Peyer's patch (tissue), 4 donors: ENCODE data around the gene BAIAP2L2. TPM values are rescaled to one million over a fixed set of nuclear protein-coding genes. Genes with fewer than 3 reads are reported as not detected.
A peak's percentile ranks its signal among the peaks of the same experiment; 100 is the strongest.

ENCODE experiments used
- DNase-seq, 3 donors: peaks; one replicate each; pipeline ENCODE4 v3.0.0-alpha.2; 2017 to 2019
- H3K27ac ChIP-seq, 4 donors: fragments of 200-600 bp; sonication (generic); one replicate each; pipeline ENCODE4 v1.5.1; 2016 to 2019
- H3K27me3 ChIP-seq, 2 donors: fragments of 200-600 bp; sonication (generic); one replicate each; pipeline ENCODE4 v1.5.1; 2019
- H3K36me3 ChIP-seq, 3 donors: fragments of 200-600 bp; sonication (generic); one replicate each; pipeline ENCODE4 v1.5.1; 2016 to 2019
- H3K4me1 ChIP-seq, 4 donors: fragments of 200-600 bp; sonication (generic); one replicate each; pipeline ENCODE4 v1.5.1; 2016 to 2019
- H3K4me3 ChIP-seq, 4 donors: fragments of 200-600 bp; sonication (generic); 1 replicate in 3 of 4; 2 replicates in 1 of 4; pipeline ENCODE4 v1.5.1; 2016 to 2019; ENCODE audit warnings: mild to moderate bottlenecking in 1 of 4
- H3K9me3 ChIP-seq, 4 donors: fragments of 200-600 bp; sonication (generic); one replicate each; pipeline ENCODE4 v1.5.1; 2016 to 2019; ENCODE audit warnings: mild to moderate bottlenecking in 1 of 4
- CTCF ChIP-seq, 6 experiments: fragments of 450-650 bp in 4 of 6; fragments of 200-600 bp in 2 of 6; sonication (generic) in 1 of 6; IDR thresholded peaks; one replicate each; pipeline ENCODE4 v1.5.1; 2017 to 2019; ENCODE audit warnings: antibody characterized with exemption in 6 of 6, mild to moderate bottlenecking in 3 of 6, moderate library complexity in 1 of 6
- POLR2A ChIP-seq, 2 donors: fragments of 450-650 bp; IDR thresholded peaks; one replicate each; pipeline ENCODE4 v1.5.1; 2017; ENCODE audit warnings: antibody characterized with exemption in 2 of 2, mild to moderate bottlenecking in 2 of 2, moderate library complexity in 2 of 2
- total RNA-seq, 4 donors: library from RNA; depleted of rRNA; stranded (reverse); fragments of >200 nt; gene quantifications; one replicate each; pipeline ENCODE4 v1.1.0, GENCODE V29; 2016

Gene BAIAP2L2
- total RNA-seq, 4 donors from 2014 or later: 83.3 to 421 (median 306) TPM

GRCh38 chr22:38106814-38107578 is 3.5 kb downstream of the BAIAP2L2 start:
- TF ChIP-seq CTCF (IDR thresholded peaks at IDR 0.05) (no peak), POLR2A (IDR thresholded peaks at IDR 0.05) (no peak)
- Histone ChIP-seq H3K27me3 (no peaks in the 10 kb centered on the region), H3K27ac (peak overlapping the region in 2 of 4 donors; percentile 5 to 97), H3K4me3 (no peak overlapping the region), H3K36me3 (peaks cover 0 to 6% (median 0%) of the 10 kb centered on the region in 3 donors), H3K9me3 (no peaks in the 10 kb centered on the region), H3K4me1 (peaks cover 0 to 26% (median 0%) of the 10 kb centered on the region in 4 donors)
- no peak for DNase-seq

DNA sequence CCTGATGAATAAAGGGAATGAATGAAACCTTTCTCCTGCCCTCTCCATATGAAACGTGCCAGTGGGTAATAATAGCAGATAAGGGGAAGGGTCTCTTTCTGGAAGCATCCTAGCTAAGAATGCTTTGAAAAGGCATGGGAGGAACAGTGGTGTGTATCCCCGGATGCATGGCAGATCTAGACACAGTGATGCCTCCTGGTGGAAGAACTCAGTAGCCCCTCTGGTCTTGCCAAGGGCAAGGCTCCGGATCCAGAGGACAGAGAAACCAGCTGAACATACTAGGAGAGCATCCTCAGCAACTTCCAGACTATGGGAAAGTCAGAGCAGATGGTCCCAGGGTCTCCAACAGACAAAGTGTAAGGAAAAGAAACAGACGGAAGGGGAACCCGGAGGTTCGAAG is 6.4 kb downstream of the BAIAP2L2 start:
- DNase-seq: no peak
- H3K36me3 ChIP-seq: peaks cover 0 to 16% (median 0%) of the 10 kb centered on the region in 3 donors
- H3K4me1 ChIP-seq: peaks cover 0 to 19% (median 0%) of the 10 kb centered on the region in 4 donors
- no peak overlapping the region for H3K27ac ChIP-seq
- H3K4me3 ChIP-seq: no peak overlapping the region
- H3K27me3 ChIP-seq: no peaks in the 10 kb centered on the region
- no peak for TF ChIP-seq POLR2A (IDR thresholded peaks at IDR 0.05)
- peak in 3 of 6 experiments; percentile 18 to 34 (median 22) for TF ChIP-seq CTCF (IDR thresholded peaks at IDR 0.05)
- H3K9me3 ChIP-seq: no peaks in the 10 kb centered on the region

DNA sequence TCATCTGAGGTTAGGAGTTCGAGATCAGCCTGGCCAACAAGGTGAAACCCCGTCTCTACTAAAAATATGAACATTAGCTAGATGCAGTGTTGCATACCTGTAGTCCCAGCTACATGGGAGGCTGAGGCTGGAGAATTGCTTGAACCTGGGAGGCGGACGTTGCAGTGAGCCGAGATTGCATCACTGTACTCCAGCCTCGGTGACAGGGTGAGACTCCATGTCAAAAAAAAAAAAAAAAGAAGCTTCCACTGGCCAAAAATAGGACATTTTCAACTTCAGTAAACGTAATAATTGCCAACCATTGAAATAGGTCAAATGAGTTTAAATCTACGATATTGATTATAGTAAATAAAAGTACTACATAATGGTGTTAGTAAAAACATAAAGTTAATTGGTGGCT is 6.8 kb downstream of the BAIAP2L2 start:
- H3K4me3 ChIP-seq: no peak overlapping the region
- TF ChIP-seq POLR2A (IDR thresholded peaks at IDR 0.05): no peak
- DNase-seq: no peak
- peaks cover 0 to 19% (median 0%) of the 10 kb centered on the region in 3 donors for H3K36me3 ChIP-seq
- peaks cover 0 to 19% (median 0%) of the 10 kb centered on the region in 4 donors for H3K4me1 ChIP-seq
- no peaks in the 10 kb centered on the region for H3K27me3 ChIP-seq
- no peak overlapping the region for H3K27ac ChIP-seq
- H3K9me3 ChIP-seq: no peaks in the 10 kb centered on the region

DNA sequence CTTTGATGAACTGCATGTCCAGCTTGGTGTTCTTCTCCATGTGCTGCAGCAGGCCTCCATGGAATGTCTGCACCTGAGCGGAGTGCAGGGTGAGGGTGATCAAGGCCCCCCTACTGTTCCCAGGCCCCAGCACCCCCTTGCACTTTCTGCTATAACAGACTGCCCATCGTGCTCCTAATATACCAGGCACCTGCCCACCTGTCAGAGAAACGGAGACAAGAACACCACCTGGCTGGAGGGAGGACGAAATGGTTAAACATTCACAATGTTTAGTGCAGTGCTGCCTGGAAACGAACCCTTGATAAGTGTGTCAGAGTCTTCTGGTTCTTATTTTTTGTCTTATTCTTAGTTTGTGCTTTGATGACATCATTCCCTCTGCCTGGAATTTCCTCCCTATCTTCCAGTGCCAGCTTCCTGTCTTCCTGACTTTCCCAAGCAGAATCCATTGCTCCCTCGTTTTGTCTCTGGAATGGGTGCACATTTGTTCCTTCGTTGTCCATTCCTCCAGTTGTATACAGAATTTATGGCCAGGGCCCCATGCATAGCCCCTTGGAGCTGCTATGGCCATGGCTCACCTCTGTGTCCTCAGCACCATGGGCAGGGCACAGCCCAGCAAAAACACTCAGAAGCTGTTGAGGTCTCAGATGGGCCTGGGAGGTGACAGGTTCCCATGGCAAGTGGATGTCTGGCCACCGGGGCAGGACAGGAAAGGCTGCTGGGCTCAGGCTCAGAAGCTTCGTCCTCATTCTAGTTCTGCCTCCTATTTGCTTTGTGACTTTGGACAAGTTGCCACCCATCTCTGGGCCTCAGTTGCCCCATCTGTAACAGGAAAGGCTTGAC is 11.9 kb downstream of the BAIAP2L2 start:
- Histone ChIP-seq H3K36me3 (peaks cover 0 to 54% (median 0%) of the 10 kb centered on the region in 3 donors), H3K27me3 (no peaks in the 10 kb centered on the region), H3K4me3 (no peak overlapping the region), H3K9me3 (no peaks in the 10 kb centered on the region), H3K4me1 (peaks cover 0 to 7% (median 0%) of the 10 kb centered on the region in 4 donors), H3K27ac (no peak overlapping the region)
- DNase-seq: peak in 1 of 3 donors; percentile 32
- TF ChIP-seq POLR2A (IDR thresholded peaks at IDR 0.05): no peak
- TF ChIP-seq CTCF (IDR thresholded peaks at IDR 0.05): no peak

- no peak overlapping the region for H3K27ac ChIP-seq
- H3K4me1 ChIP-seq: peaks cover 0 to 7% (median 0%) of the 10 kb centered on the region in 4 donors
- no peak overlapping the region for H3K4me3 ChIP-seq
- peaks cover 0 to 62% (median 0%) of the 10 kb centered on the region in 3 donors for H3K36me3 ChIP-seq
- no peaks in the 10 kb centered on the region for H3K27me3 ChIP-seq
- DNase-seq: no peak
- TF ChIP-seq POLR2A (IDR thresholded peaks at IDR 0.05) (no peak), CTCF (IDR thresholded peaks at IDR 0.05) (peak in 1 of 6 experiments; percentile 3)
- H3K9me3 ChIP-seq: no peaks in the 10 kb centered on the region
These were observed 12.7 kb downstream of the BAIAP2L2 start for GRCh38 chr22:38097557-38098409.
